SK-N-SH treated with all-trans-retinoic acid at 6 μM for 48 hours (cell line): ENCODE measurements around the gene LGALS7.
"Not testable (repeated sequence)": the region's sequence is repeated elsewhere in the genome, so short reads cannot be mapped to it uniquely, and the experiment has no call there.

Experiments used
- ATAC-seq: fragments of 200-7000 bp; cut with Tn5 transposase; 3 replicates; pipeline ENCODE4 v1.9.1; 2020; ENCODE audit warnings: mild to moderate bottlenecking, moderate library complexity
- BACH2 ChIP-seq: fragments of 250-450 bp; sonication (Bioruptor Pico); IDR thresholded peaks from 2 replicates; pipeline ENCODE4 v1.9.0; 2021; ENCODE audit warnings: mild to moderate bottlenecking, borderline replicate concordance
- CSDC2 ChIP-seq: fragments of 250-450 bp; sonication (Bioruptor Pico); IDR thresholded peaks from 2 replicates; pipeline ENCODE4 v1.5.0; 2020; ENCODE audit warnings: mild to moderate bottlenecking, moderate library complexity
- CSRNP3 ChIP-seq: fragments of 250-450 bp; sonication (Bioruptor Pico); IDR thresholded peaks from 2 replicates; pipeline ENCODE4 v1.5.1; 2021; ENCODE audit warnings: mild to moderate bottlenecking, moderate library complexity
- ESRRG ChIP-seq: fragments of 250-450 bp; sonication (Bioruptor Pico); IDR thresholded peaks from 2 replicates; pipeline ENCODE4 v1.6.1; 2021; ENCODE audit warnings: mild to moderate bottlenecking
- GLIS3 ChIP-seq: fragments of 250-450 bp; sonication (Bioruptor Pico); IDR thresholded peaks from 2 replicates; pipeline ENCODE4 v1.5.0; 2020; ENCODE audit warnings: mild to moderate bottlenecking, moderate library complexity
- ISL1 ChIP-seq: fragments of 250-450 bp; sonication (Bioruptor Pico); IDR thresholded peaks from 2 replicates; pipeline ENCODE4 v2.1.2; 2022; ENCODE audit warnings: mild to moderate bottlenecking, moderate library complexity
- PPARA ChIP-seq: fragments of 250-450 bp; sonication (Bioruptor Pico); IDR thresholded peaks from 2 replicates; pipeline ENCODE4 v1.5.0; 2020; ENCODE audit warnings: mild to moderate bottlenecking, borderline replicate concordance
- RARB ChIP-seq: fragments of 250-450 bp; sonication (Bioruptor Pico); IDR thresholded peaks from 2 replicates; pipeline ENCODE4 v1.8.0; 2021; ENCODE audit warnings: mild to moderate bottlenecking, moderate library complexity
- TCF4 ChIP-seq: fragments of 250-450 bp; sonication (Bioruptor Pico); IDR thresholded peaks from 2 replicates; pipeline ENCODE4 v1.8.0; 2021; ENCODE audit warnings: mild to moderate bottlenecking, moderate library complexity, borderline replicate concordance
- TOX ChIP-seq: fragments of 250-450 bp; sonication (Bioruptor Pico); IDR thresholded peaks from 2 replicates; pipeline ENCODE4 v1.8.0; 2021; ENCODE audit warnings: mild to moderate bottlenecking, moderate library complexity, borderline replicate concordance
- TSHZ2 ChIP-seq: fragments of 250-450 bp; sonication (Bioruptor Pico); IDR thresholded peaks from 2 replicates; pipeline ENCODE4 v1.5.0; 2020; ENCODE audit warnings: mild to moderate bottlenecking, moderate library complexity
- ZC3H10 ChIP-seq: fragments of 250-450 bp; sonication (Bioruptor Pico); IDR thresholded peaks from 2 replicates; pipeline ENCODE4 v1.5.1; 2021; ENCODE audit warnings: mild to moderate bottlenecking, moderate library complexity
- ZFP30 ChIP-seq: fragments of 450-650 bp; formaldehyde crosslinking; IDR thresholded peaks from 2 replicates; pipeline ENCODE4 v1.5.0; 2022; ENCODE audit warnings: mild to moderate bottlenecking, moderate library complexity
- ZNF565 ChIP-seq: fragments of 450-650 bp; formaldehyde crosslinking; conservative IDR thresholded peaks from 2 replicates; pipeline ENCODE4 v1.5.0; 2020; ENCODE audit warnings: low read depth, mild to moderate bottlenecking, moderate library complexity
- ZNF70 ChIP-seq: fragments of 450-650 bp; formaldehyde crosslinking; IDR thresholded peaks from 2 replicates; pipeline ENCODE4 v1.5.0; 2020; ENCODE audit warnings: mild to moderate bottlenecking, moderate library complexity
- ZNF8 ChIP-seq: fragments of 450-650 bp; formaldehyde crosslinking; IDR thresholded peaks from 2 replicates; pipeline ENCODE4 v1.5.0; 2020; ENCODE audit warnings: mild to moderate bottlenecking, moderate library complexity
- TF ChIP-seq, protein P1 (sequence below): fragments of 250-450 bp; sonication (Bioruptor Pico); IDR thresholded peaks from 2 replicates; pipeline ENCODE4 v1.5.1; 2020; ENCODE audit warnings: low read depth, mild to moderate bottlenecking, moderate library complexity

LGALS7 gene

DNA sequence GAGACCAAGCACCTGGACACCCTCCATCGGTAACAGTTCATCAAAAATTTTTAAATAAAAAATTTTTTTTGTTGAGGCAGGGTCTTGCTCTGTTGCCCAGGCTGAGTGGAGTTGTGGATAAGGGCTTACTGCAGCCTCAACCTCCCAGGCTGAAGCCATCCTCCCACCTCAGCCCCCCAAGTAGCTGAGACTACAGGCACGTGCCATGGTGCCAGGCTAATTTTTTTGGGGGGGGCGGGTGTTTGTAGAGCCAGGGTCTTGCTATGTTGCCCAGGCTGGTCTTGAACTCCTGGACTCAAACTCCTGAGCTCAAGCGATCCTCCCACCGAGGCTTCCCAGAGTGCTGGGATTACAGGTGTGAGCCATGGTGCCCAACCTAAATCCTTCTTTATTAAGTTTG is 20.4 kb upstream of the LGALS7 start (continued):
- TF ChIP-seq TSHZ2 (CRISPR knock-in tag) (no peak), ZFP30 (CRISPR knock-in tag) (no peak), ISL1 (CRISPR knock-in tag) (no peak), TOX (CRISPR knock-in tag) (no peak), CSDC2 (no peak), ZNF8 (CRISPR knock-in tag) (no peak)
- TF ChIP-seq, protein P1, sequence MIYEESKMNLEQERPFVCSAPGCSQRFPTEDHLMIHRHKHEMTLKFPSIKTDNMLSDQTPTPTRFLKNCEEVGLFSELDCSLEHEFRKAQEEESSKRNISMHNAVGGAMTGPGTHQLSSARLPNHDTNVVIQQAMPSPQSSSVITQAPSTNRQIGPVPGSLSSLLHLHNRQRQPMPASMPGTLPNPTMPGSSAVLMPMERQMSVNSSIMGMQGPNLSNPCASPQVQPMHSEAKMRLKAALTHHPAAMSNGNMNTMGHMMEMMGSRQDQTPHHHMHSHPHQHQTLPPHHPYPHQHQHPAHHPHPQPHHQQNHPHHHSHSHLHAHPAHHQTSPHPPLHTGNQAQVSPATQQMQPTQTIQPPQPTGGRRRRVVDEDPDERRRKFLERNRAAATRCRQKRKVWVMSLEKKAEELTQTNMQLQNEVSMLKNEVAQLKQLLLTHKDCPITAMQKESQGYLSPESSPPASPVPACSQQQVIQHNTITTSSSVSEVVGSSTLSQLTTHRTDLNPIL (CRISPR knock-in tag) = no peak

GRCh38 chr19:38793177-38793576 is 19.9 kb upstream of the LGALS7 start:
- no peak; the same call in 2 of the 3 replicates for ATAC-seq
- TF ChIP-seq RARB (no peak), PPARA (CRISPR knock-in tag) (no peak), ZNF70 (CRISPR knock-in tag) (no peak), CSRNP3 (no peak), TCF4 (CRISPR knock-in tag) (no peak), ZC3H10 (CRISPR knock-in tag) (no peak), BACH2 (CRISPR knock-in tag) (no peak), ESRRG (CRISPR knock-in tag) (no peak), CSDC2 (no peak)
- TF ChIP-seq, protein P1 (CRISPR knock-in tag) = no peak

DNA sequence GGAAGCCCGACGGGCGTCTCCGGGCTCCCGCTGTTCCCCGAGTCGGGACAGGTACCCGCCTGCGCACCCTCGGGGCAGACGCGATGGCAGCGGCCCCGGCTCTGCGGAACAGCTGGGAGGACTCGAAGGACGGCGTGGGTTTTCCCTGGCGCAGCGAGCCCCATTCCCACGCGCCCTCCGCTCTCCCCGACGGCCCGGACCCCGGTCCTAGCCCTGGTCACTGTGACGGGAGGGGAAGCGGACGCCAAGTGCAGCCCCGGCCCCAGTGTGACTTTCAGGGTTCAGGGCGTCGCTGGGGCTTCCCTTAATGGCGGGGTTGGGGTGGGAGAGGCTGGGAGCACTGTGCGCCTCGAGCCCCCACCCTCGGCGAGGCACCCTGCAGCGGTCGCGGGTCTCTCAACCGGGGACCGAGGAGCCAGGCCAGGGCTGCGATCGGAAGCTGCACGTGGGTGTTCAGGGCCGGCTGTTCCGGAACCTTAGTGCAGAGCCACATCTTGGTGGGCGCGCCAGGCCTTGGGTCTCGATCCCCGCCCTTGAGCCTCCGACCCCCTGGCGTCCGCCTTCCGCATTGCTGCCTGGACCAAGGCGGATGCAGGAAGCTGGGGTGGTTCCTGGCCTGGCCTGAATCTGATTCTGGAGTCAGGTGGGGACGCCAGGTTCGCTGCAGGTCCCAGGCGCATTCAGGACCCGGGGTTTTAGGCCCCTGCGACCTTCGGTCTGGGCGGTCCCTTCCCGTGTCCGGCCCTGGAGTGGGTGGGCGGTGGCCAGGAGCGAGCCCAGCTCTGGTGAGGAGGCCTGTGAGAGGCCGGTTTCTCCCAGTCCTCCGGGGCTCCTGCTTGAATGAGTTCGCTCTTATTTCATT is 19.2 kb upstream of the LGALS7 start:
- ATAC-seq = no peak
- TF ChIP-seq GLIS3 (CRISPR knock-in tag) (no peak), BACH2 (CRISPR knock-in tag) (no peak), ZNF565 (CRISPR knock-in tag) (no peak), TCF4 (CRISPR knock-in tag) (no peak), CSRNP3 (no peak), TOX (CRISPR knock-in tag) (no peak), ISL1 (CRISPR knock-in tag) (no peak)
- TF ChIP-seq, all 23 proteins: peak for 0

- ATAC-seq = peak; percentile 78
Measured at GRCh38 chr19:38791451-38792064, 18.2 kb upstream of the LGALS7 start.

- not testable (repeated sequence) for ATAC-seq
Measured at GRCh38 chr19:38790507-38791403, 17.4 kb upstream of the LGALS7 start.
